Body of pancreas (tissue), 4 donors: ENCODE measurements around the gene GM2A. TPM values are rescaled to one million over a fixed set of nuclear protein-coding genes. Genes with fewer than 3 reads are reported as not detected.

Experiments
- ATAC-seq: fragments of 150-250 bp; one replicate; pipeline ENCODE4 v1.9.1; 2016
- DNase-seq, 4 donors: peaks; one replicate each; pipeline ENCODE4 v3.0.0-alpha.2; 2019
- H3K27ac ChIP-seq, 4 donors: fragments of 200-600 bp; sonication (generic); 1 replicate in 3 of 4; 2 replicates in 1 of 4; pipeline versions ENCODE4 v1.5.1 to v1.6.1; 2016 to 2019; ENCODE audit warnings: mild to moderate bottlenecking in 1 of 4, mixed read lengths in 1 of 4, moderate library complexity in 1 of 4
- H3K27me3 ChIP-seq, 2 donors: fragments of 200-600 bp; sonication (generic); one replicate each; pipeline ENCODE4 v1.6.0; 2016; ENCODE audit warnings: mild to moderate bottlenecking in 1 of 2
- H3K36me3 ChIP-seq, 2 donors: fragments of 200-600 bp; sonication (generic); replicated peaks in 1 of 2; 2 replicates each; pipeline ENCODE4 v1.5.1; 2016; ENCODE audit warnings: low read depth in 2 of 2; ENCODE audit not compliant: insufficient read depth in 1 of 2
- H3K4me1 ChIP-seq: fragments of 200-600 bp; sonication (generic); one replicate; pipeline ENCODE4 v1.6.0; 2016
- H3K4me3 ChIP-seq, 2 donors: fragments of 200-600 bp; sonication (generic); 1 replicate in 1 of 2; 2 replicates in 1 of 2; pipeline ENCODE4 v1.5.1; 2016 to 2019
- H3K9me3 ChIP-seq, 3 donors: fragments of 200-600 bp; sonication (generic); 1 replicate in 2 of 3; 2 replicates in 1 of 3; pipeline ENCODE4 v1.5.1; 2016
- CTCF ChIP-seq, 7 experiments: fragments of 450-650 bp in 4 of 7; fragments of 200-600 bp in 3 of 7; sonication (generic) in 3 of 7; IDR thresholded peaks; one replicate each; pipeline ENCODE4 v1.5.1; 2016 to 2019; ENCODE audit warnings: antibody characterized with exemption in 7 of 7
- POLR2A ChIP-seq, 3 donors: fragments of 450-650 bp; IDR thresholded peaks; one replicate each; pipeline ENCODE4 v1.6.1; 2016; ENCODE audit warnings: antibody characterized with exemption in 3 of 3, mild to moderate bottlenecking in 2 of 3
- WGBS, 2 donors: methylation state at CpG; one replicate each; pipeline ENCODE4 v1.1.5; 2017; 5-methylcytosine and 5-hydroxymethylcytosine counted together
- intact Hi-C: fragments of 100-400 bp; cut with DNase I; formaldehyde crosslinking; loops from one replicate; pipeline ENCODE4 v1.15.1; 2023
- total RNA-seq, 2 donors: library from RNA; depleted of rRNA; stranded (reverse); fragments of >200 nt; gene quantifications; one replicate each; pipeline ENCODE4 v1.1.0, GENCODE V29; 2016

GM2A gene
- total RNA-seq, 2 donors from 2014 or later = 8.9 to 17.9 TPM

- no peaks in the 10 kb centered on the region for H3K9me3 ChIP-seq
- no peaks in the 10 kb centered on the region for H3K27me3 ChIP-seq
- WGBS, 2 donors = 64 to 67% methylated on average over 3 of the region's 3 CpGs
- H3K4me3 ChIP-seq = no peak overlapping the region
- no peak for ATAC-seq
- no peak for DNase-seq
- peak overlapping the region in 2 of 4 donors; percentile 24 to 29 for H3K27ac ChIP-seq
- TF ChIP-seq POLR2A (IDR thresholded peaks at IDR 0.05) = no peak
- no peak for TF ChIP-seq CTCF (IDR thresholded peaks at IDR 0.05)
- H3K36me3 ChIP-seq = no peaks in the 10 kb centered on the region
- intact Hi-C loops = no loop called here
- peaks cover 51% of the 10 kb centered on the region for H3K4me1 ChIP-seq
Observed at GRCh38 chr5:151212406-151212798, 40.6 kb upstream of the GM2A start.

GRCh38 chr5:151213803-151214613 lies 39.0 kb upstream of the GM2A start:
- peaks cover 46% of the 10 kb centered on the region for H3K4me1 ChIP-seq
- no peaks in the 10 kb centered on the region for H3K9me3 ChIP-seq
- DNase-seq (peak; percentile 36 to 78 (median 62)), ATAC-seq (peak; percentile 69)
- 33 to 45% methylated on average over 7 to 9 of the region's 9 CpGs for WGBS, 2 donors
- H3K36me3 ChIP-seq = no peaks in the 10 kb centered on the region
- H3K27me3 ChIP-seq = no peaks in the 10 kb centered on the region
- intact Hi-C loops = no loop called here
- TF ChIP-seq CTCF (IDR thresholded peaks at IDR 0.05) = no peak
- no peak for TF ChIP-seq POLR2A (IDR thresholded peaks at IDR 0.05)
- H3K4me3 ChIP-seq = no peak overlapping the region
- H3K27ac ChIP-seq = peak overlapping the region; percentile 1 to 72 (median 47)

GRCh38 chr5:151214614-151215545 lies 38.1 kb upstream of the GM2A start:
- ATAC-seq (no peak), DNase-seq (peak in 1 of 4 donors; percentile 55)
- intact Hi-C loops = no loop called here
- H3K27me3 ChIP-seq = no peaks in the 10 kb centered on the region
- H3K27ac ChIP-seq = peak overlapping the region in 3 of 4 donors; percentile 1 to 72 (median 56)
- H3K4me3 ChIP-seq = no peak overlapping the region
- TF ChIP-seq CTCF (IDR thresholded peaks at IDR 0.05) (no peak), POLR2A (IDR thresholded peaks at IDR 0.05) (no peak)
- H3K9me3 ChIP-seq = no peaks in the 10 kb centered on the region
- no peaks in the 10 kb centered on the region for H3K36me3 ChIP-seq
- 62 to 64% methylated on average over 6 to 10 of the region's 10 CpGs for WGBS, 2 donors
- peaks cover 37% of the 10 kb centered on the region for H3K4me1 ChIP-seq

GRCh38 chr5:151215546-151215880 lies 37.5 kb upstream of the GM2A start:
- ATAC-seq (no peak), DNase-seq (no peak)
- intact Hi-C loops = no loop called here
- Histone ChIP-seq H3K4me1 (peaks cover 43% of the 10 kb centered on the region), H3K9me3 (no peaks in the 10 kb centered on the region), H3K4me3 (no peak overlapping the region), H3K27ac (peak overlapping the region in 2 of 4 donors; percentile 7 to 14), H3K36me3 (no peaks in the 10 kb centered on the region), H3K27me3 (no peaks in the 10 kb centered on the region)
- TF ChIP-seq CTCF (IDR thresholded peaks at IDR 0.05) (no peak), POLR2A (IDR thresholded peaks at IDR 0.05) (no peak)
- WGBS, 2 donors = 94 to 100% methylated on average over 2 of the region's 2 CpGs
